NCI-H345 treated with DMSO at 0.1 percent for 48 hours (cell line): ENCODE data around the gene GPC2.
"Not testable (repeated sequence)": the region's sequence is repeated elsewhere in the genome, so short reads cannot be mapped to it uniquely, and the experiment has no call there.

Experiments used
- DNase-seq: peaks from one replicate; lab custom pipeline; 2025; ENCODE audit not compliant: unreplicated experiment; lab: John Stamatoyannopoulos, UW

GPC2 gene

GRCh38 chr7:100153708-100154535 lies 23.3 kb downstream of the GPC2 start:
- no peak for DNase-seq

- DNase-seq = no peak
Measured at GRCh38 chr7:100152937-100153666, 24.1 kb downstream of the GPC2 start.

- DNase-seq = no peak
Measured at GRCh38 chr7:100152404-100152803, 24.8 kb downstream of the GPC2 start.

DNA sequence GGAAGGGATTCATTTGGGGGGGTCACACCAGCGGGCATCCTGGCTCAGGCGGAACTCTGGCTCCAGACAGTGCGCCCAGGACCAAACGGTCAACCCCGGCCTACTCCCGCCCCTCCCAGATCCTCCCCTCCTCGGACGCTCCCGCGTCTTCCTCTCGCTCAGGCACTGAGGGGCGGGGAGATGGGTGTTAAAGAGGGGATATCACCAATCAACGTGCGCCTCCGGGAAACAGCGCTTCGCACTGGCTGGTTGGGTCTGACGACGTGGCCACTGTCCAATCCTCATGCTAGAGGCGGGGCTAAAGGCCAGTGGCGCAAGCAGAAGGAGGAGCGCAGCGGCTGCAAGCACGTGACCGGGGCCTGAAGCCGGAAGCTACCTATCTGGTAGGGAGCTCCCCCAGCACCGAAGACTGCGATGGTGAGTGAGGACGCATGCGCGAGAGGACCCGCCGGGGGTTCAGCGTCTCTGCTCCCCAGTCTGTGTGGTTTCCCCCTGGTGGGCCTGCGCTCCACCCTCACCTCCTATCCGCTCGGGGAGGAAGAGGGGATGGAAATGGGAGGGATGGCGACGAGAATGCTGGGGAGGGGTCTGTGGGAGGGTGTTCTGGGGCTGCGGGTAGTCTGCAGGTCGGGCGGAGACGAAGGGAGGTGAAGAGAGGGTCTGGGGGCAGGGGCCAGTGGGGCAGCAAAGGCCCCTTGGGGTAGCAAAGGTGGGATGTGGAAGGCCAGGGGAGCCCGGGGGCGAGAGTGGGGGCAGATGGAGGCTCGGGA lies 28.4 kb downstream of the GPC2 start, which contains the start of gene LAMTOR4:
LAMTOR4 (plus strand) TSS at position 360 of the 770 bp plus-strand sequence; CDS start at position 415, 55 bp downstream.
- peak; percentile 99 for DNase-seq

GRCh38 chr7:100148225-100148558 lies 29.0 kb downstream of the GPC2 start:
- DNase-seq = no peak

DNA sequence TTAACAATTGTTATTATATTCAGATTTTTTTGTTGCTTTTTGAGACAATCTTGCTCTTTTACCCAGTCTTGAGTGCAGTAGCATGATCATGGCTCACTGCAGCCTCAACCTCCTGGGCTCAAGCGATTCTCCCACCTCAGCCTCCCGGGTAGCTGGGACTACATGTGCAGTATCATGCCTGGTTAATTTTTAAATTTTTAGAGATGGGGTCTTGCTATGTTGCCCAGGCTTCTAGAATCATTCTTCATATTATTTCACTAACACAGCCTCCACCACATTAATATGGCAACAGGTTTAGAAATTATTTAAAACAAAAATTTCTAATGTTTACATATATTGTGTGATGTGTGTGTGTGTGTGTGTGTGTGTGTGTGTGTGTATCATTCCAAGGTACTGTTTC lies 29.9 kb downstream of the GPC2 start:
- no peak for DNase-seq

- DNase-seq = not testable (repeated sequence)
Measured at GRCh38 chr7:100146350-100146749, 30.8 kb downstream of the GPC2 start.

DNA sequence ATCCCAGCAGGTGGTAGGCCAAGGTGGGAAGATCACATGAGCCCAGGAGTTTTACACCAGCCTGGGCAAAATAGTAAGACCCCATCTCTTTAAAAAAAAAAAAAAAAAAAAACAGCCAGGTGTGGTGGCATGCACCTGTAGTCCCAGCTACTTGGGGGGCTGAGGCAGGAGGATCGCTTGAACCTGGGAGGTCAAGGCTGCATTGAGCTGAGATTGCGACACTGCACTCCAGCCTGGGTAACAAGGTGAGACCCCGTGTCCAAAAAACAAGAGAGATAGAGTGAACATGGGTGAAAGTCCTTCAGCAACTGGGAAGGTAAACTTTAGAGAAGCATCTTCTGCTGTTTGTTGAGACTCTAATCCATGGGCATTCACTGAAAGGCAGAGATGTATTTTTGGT lies 34.7 kb downstream of the GPC2 start:
- no peak for DNase-seq

GRCh38 chr7:100141555-100141949 lies 35.6 kb downstream of the GPC2 start:
- DNase-seq = no peak

DNA sequence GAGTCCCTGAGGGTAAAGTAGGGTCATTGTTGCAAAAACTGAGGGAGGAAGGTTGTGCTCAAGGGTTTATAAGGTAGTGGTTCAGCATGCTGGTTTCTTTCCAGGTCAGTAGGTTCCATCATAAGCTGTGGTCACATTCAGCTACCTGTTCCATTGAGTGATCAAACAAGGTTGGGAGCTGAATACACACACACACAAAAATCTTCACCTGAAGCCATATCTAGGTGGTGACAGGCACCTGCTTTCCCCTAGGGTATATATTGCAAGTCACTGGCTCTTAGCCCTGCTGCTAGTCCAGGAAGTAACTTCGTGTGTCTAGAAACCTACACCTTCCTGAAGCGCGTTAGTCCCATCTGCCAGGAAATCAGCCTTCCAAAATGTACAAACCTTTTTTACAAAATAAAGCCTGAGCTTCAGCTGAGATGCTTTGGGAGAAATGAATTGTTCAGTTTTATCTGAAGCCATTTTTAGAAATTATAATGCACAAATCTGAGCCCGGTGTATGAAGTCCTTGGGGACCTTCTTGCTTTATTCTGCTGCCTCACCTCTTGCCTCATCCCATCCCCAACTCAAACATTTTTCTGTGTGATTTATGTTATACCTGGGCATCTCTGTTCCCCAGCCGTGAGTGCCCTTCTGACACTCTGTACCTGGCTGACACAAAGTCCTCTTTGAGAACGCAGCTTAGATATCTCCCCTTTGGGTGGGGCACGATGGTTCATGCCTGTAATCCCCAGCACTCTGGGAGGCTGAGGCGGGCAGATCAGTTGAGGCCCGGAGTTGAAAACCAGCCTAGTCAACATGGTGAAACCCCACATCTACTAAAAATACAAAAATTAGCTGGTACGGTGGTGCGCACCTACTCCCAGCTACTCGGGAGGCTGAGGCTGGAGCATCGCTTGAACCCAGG lies 39.1 kb downstream of the GPC2 start:
- no peak for DNase-seq

DNA sequence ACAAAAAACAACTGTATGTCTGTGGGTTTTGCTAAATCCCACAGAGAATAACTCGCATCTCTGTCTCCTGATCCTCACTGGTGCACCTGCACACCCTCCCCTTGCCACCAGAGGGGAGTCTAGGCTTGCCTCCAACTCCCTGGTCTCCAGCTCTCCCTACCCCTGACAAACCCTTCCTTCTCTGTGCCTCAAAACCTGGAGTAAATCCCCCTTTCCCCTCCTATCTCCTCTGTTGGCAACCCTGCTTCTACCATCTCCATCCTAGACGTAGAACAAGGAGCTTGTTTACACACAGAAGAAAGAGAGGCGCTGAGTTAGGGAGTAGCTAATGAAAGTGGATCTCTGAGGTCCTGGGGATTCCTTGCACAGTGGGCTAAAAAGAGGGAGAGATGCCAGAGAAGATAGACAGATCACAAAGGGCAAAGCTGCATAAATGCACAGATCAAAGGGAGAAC lies 44.5 kb downstream of the GPC2 start:
- DNase-seq = peak; percentile 24

DNA sequence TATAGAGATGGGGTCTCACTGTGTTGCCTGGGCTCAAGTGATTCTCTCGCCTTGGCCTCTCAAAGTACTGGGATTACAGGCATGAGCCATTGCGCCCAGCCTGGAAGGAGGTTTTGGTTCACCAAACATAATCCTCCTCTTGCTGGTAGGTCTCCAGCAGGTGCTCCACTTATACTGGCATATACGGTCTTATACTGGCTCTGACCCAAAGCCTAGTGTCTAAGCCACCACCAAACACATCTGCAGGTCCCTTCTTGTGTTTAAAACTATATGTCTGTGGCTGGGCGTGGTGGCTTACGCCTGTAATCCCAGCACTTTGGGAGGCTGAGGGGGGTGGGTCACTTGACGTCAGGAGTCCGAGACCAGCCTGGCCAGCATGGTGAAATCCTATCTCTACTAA lies 45.1 kb downstream of the GPC2 start:
- no peak for DNase-seq

DNA sequence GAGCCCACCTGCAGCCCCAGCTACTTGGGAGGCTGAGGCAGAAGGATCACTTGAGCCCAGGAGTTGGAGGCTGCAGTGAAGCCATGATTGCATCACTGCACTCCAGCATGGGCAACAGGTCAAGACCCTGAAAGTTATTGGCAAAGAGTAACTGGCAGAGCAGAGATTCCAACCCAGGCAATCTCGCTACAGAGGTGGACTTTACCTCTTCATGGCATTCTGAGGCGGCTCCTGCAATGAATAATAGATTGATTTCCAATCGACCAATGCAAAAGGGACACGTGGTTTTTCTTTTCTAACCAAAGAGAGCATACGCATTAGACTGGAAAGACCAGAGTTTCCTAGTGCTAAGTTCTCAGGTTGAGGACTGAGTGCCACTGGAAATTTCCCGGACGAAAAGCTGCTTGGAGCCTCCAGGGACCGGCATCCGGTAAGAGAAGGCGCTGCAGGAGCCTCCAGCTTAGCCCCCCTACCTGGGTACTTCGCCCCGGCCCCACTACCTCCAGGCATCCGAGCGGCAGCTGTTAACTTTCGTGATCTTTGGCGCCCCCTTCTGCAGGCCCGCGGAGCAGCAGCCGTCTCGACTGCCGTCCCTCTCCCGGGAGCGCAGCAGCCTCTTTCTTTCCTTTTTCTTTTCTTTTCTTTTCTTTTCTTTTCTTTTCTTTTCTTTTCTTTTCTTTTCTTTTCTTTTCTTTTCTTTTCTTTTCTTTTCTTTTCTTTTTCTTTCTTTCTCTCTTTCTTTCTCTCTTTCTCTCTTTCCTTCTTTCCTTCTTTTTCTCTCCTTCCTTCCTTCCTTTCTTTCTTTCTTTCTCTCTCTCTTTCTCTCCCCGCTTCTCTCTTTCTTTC lies 46.4 kb downstream of the GPC2 start:
- DNase-seq = peak; percentile 57

GRCh38 chr7:100130220-100130607 lies 47.0 kb downstream of the GPC2 start:
- not testable (repeated sequence) for DNase-seq

- DNase-seq = no peak
Measured at GRCh38 chr7:100128637-100128963, 48.6 kb downstream of the GPC2 start.

DNA sequence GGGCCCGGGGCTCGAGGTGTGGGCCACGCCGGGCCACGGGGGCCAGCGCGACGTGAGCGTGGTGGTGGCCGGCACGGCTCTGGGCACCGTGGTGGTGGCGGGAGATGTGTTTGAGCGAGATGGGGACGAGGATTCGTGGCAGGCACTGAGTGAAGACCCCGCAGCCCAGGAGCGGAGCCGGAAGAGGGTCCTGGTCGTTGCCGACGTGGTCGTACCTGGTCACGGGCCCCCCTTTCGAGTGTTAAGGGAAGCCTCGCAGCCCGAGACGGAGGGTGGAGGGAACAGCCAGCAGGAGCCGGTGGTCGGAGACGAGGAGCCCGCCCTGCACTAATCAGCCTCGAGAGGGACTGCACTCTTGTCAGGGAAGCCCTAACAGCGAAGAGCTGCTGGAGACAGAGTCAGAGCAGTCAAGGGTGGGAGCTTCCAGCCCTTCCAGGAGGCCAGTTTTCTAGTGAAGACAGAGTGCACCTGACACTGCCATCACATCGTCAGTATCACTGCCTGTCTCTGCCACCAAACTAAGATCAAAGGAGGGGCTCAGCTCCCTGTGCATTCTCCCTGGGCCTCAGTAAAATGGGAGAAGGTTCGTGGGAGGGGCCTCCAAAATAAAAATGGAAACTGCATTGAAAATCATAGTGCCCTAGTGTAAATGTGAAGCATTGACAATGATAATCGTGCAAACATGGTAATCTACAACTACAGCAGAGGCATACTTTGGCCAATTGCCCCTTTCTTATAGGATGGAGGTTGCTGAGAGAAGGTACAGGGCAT lies 49.1 kb downstream of the GPC2 start:
- DNase-seq = no peak

- peak; percentile 49 for DNase-seq
Measured at GRCh38 chr7:100126931-100127865, 50.0 kb downstream of the GPC2 start, which contains the start of gene MBLAC1. Gene MBLAC1, plus strand, starts transcription at chr7:100126967. Its CDS starts 429 bp downstream, at chr7:100127396.
